Retinal pigment epithelial cell (primary cell): ENCODE results near the gene RENBP.
A peak's percentile ranks its signal among the peaks of the same experiment; 100 is the strongest.

ENCODE experiments used
- DNase-seq: peaks from one replicate; pipeline ENCODE4 v3.0.0-alpha.2; 2010; ENCODE audit warnings: low read depth
- H3K4me3 ChIP-seq: 2 replicates; pipeline ENCODE4 v1.5.1; 2011; ENCODE audit warnings: mild to moderate bottlenecking, low read length, control low read depth, moderate library complexity
- TF ChIP-seq, protein P1 (sequence below): conservative IDR thresholded peaks from 2 replicates; pipeline ENCODE4 v1.5.1; 2011; ENCODE audit warnings: low read depth, low read length, control low read depth, inconsistent platforms

RENBP gene

DNA sequence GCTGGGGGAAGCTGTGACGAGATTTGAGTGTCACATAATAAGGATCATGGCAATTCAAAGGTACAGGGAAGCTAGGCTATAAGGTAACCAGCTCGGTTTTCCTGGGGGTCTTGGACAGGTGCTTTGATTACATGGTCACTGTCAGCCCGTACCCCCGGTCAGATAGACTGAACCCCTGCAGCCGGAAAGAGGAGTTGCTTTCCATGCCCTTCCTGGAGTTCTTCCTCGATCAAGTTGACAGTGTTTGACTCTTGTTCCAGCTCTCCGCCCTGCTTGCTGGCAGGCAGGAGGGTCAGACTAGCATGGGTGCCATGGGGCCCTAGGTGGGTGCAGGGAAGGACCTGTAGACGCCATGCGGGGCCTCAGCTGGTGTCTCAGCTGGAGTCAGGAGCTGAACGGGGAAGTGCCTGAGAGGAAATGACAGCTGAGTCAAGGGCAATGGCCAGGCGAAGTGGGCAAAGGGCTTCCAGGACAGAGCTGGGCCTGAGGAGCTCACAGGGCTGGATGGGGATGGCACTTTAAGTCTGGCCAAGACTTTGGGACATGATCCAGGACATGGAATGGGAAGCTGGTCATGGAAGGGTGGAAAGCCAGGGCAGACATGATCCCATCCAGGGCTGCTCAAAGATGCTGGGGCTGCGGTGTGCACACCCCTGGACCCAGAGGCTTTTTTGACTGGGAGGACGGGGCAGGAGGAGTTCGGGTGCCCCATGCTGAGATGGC is 29.7 kb upstream of the RENBP start:
- TF ChIP-seq, protein P1, sequence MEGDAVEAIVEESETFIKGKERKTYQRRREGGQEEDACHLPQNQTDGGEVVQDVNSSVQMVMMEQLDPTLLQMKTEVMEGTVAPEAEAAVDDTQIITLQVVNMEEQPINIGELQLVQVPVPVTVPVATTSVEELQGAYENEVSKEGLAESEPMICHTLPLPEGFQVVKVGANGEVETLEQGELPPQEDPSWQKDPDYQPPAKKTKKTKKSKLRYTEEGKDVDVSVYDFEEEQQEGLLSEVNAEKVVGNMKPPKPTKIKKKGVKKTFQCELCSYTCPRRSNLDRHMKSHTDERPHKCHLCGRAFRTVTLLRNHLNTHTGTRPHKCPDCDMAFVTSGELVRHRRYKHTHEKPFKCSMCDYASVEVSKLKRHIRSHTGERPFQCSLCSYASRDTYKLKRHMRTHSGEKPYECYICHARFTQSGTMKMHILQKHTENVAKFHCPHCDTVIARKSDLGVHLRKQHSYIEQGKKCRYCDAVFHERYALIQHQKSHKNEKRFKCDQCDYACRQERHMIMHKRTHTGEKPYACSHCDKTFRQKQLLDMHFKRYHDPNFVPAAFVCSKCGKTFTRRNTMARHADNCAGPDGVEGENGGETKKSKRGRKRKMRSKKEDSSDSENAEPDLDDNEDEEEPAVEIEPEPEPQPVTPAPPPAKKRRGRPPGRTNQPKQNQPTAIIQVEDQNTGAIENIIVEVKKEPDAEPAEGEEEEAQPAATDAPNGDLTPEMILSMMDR: no peak
- no peak overlapping the region for H3K4me3 ChIP-seq
- no peak for DNase-seq

GRCh38 chrX:153973127-153974002 is 28.9 kb upstream of the RENBP start:
- DNase-seq: no peak
- H3K4me3 ChIP-seq: peak overlapping the region; percentile 58
- TF ChIP-seq, protein P1: no peak

DNA sequence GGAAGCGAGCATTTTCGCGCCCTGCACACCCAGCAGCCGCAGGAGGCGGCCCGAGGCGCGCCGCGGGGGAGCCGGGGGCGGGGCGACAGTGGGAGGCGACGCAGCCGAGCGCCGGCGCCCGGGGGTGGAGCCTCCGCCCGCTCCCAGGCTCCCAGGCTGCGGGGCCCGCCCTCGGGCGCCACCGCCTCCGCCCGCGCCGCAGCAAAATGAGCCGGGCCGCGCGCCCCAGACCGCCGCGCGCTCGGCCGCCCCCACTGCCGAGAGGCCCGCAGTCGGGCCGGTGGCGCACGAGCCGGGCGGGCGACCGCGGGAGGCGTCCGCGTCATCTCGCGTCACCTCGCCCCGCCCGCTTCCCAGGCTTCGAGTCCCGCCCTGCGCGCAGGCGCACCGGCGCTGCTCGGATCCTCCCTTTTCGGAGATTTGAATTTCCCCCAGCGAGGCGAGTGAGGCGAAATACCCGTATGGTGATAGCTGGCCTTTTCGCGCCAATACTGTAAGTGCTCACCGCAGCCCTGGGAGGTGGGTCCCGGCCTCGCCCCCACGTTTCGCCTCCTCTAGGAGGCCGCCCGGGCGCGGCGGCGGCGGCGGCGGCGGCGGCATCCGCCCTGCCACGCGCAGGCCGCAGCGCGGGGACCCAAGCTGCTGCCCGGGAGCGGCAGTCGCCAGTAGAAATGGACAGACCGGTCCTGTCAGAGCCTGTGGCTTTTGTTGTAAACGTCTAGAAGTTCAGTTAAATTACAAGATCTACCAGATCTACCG is 28.1 kb upstream of the RENBP start, which contains the start of gene TMEM187:
Gene TMEM187, plus strand, starts transcription at position 387 of the 759 bp plus-strand sequence. CDS start 9,309 bp downstream, outside the sequence.
- peak within 1 kb of the TSS; percentile 95 for H3K4me3 ChIP-seq
- peak; percentile 46 for DNase-seq
- TF ChIP-seq, protein P1: no peak

GRCh38 chrX:153971450-153972367 is 27.3 kb upstream of the RENBP start, which contains the start of gene HCFC1:
Gene HCFC1 (minus strand): TSS chrX:153971818. CDS start chrX:153970840, 978 bp downstream.
- H3K4me3 ChIP-seq: peak within 1 kb of the TSS; percentile 95
- peak; percentile 62 for DNase-seq
- TF ChIP-seq, protein P1: no peak

GRCh38 chrX:153971124-153971449 is 26.6 kb upstream of the RENBP start:
- TF ChIP-seq, protein P1: no peak
- DNase-seq: peak; percentile 63
- peak overlapping the region; percentile 95 for H3K4me3 ChIP-seq
